ENCODE measurements around the gene RNF133.
"Not testable (repeated sequence)": the region's sequence is repeated elsewhere in the genome, so short reads cannot be mapped to it uniquely, and the experiment has no call there.

DNA sequence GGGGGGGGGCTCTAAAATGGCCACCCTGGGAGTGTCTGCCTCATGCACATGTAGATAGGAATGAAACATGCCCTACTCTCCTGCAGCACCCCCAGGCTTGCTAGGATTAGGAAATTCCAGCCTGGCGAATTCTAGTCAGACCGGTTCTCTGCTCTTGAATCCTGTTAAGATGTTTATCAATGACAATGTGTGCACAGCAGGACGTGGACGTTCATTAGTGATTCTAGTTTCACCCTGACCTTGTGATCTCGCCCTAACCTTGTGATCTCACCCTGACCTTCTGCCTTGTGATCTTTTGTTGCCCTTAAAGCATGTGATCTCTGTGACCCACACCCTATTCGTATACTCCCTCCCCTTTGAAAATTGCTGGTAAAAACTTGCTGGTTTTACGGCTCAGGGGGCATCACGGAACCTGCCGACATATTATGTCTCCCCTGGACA lies 19.6 kb downstream of the RNF133 start:
- TF ChIP-seq, protein P1, sequence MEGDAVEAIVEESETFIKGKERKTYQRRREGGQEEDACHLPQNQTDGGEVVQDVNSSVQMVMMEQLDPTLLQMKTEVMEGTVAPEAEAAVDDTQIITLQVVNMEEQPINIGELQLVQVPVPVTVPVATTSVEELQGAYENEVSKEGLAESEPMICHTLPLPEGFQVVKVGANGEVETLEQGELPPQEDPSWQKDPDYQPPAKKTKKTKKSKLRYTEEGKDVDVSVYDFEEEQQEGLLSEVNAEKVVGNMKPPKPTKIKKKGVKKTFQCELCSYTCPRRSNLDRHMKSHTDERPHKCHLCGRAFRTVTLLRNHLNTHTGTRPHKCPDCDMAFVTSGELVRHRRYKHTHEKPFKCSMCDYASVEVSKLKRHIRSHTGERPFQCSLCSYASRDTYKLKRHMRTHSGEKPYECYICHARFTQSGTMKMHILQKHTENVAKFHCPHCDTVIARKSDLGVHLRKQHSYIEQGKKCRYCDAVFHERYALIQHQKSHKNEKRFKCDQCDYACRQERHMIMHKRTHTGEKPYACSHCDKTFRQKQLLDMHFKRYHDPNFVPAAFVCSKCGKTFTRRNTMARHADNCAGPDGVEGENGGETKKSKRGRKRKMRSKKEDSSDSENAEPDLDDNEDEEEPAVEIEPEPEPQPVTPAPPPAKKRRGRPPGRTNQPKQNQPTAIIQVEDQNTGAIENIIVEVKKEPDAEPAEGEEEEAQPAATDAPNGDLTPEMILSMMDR (conservative IDR thresholded peaks at IDR 0.05; ENCODE audit: low read length): not testable (repeated sequence)
- not testable (repeated sequence) for TF ChIP-seq EZH2phosphoT487 (IDR thresholded peaks at IDR 0.05; ENCODE audit: borderline replicate concordance)
